Colon (tissue), 2 donors: Measurements from ENCODE around the gene SLX4.

Experiments used
- FAIRE-seq: peaks from 2 replicates; lab custom pipeline; 2012; peaks lifted over from hg19 to GRCh38; lab: Jason Lieb, UNC
- donor health status: control.
- donor health status: control.

The SLX4 gene

GRCh38 chr16:3582276-3583165, 28.9 kb downstream of the SLX4 start:
- FAIRE-seq, result no peak

- FAIRE-seq, result no peak
Observed at GRCh38 chr16:3581392-3581791, 30.0 kb downstream of the SLX4 start.

- no peak for FAIRE-seq
Observed at GRCh38 chr16:3580686-3581085, 30.7 kb downstream of the SLX4 start.

GRCh38 chr16:3580251-3580651, 31.2 kb downstream of the SLX4 start:
- no peak for FAIRE-seq

GRCh38 chr16:3579776-3580175, 31.6 kb downstream of the SLX4 start:
- no peak for FAIRE-seq

GRCh38 chr16:3578610-3579551, 32.5 kb downstream of the SLX4 start:
- no peak for FAIRE-seq

- no peak for FAIRE-seq
Observed at GRCh38 chr16:3578121-3578520, 33.3 kb downstream of the SLX4 start.

- FAIRE-seq, result no peak
Observed at GRCh38 chr16:3577302-3577752, 34.1 kb downstream of the SLX4 start, which contains the start of gene NLRC3. Gene NLRC3, minus strand, starts transcription at chr16:3577403. Its CDS starts 12,367 bp downstream, at chr16:3565036.

GRCh38 chr16:3576211-3576610, 35.2 kb downstream of the SLX4 start:
- no peak for FAIRE-seq

- no peak for FAIRE-seq
Observed at GRCh38 chr16:3575491-3575890, 35.9 kb downstream of the SLX4 start.

- no peak for FAIRE-seq
Observed at GRCh38 chr16:3574195-3574594, 37.2 kb downstream of the SLX4 start.

GRCh38 chr16:3573146-3573815, 38.1 kb downstream of the SLX4 start:
- FAIRE-seq, result no peak

GRCh38 chr16:3570420-3571062, 40.9 kb downstream of the SLX4 start:
- FAIRE-seq, result no peak

GRCh38 chr16:3569851-3570250, 41.6 kb downstream of the SLX4 start:
- no peak for FAIRE-seq

- no peak for FAIRE-seq
Observed at GRCh38 chr16:3566990-3567389, 44.4 kb downstream of the SLX4 start.

- FAIRE-seq, result no peak
Observed at GRCh38 chr16:3564889-3565141, 46.6 kb downstream of the SLX4 start.

- FAIRE-seq, result no peak
Observed at GRCh38 chr16:3564130-3564888, 47.1 kb downstream of the SLX4 start.

- FAIRE-seq, result no peak
Observed at GRCh38 chr16:3562914-3563480, 48.4 kb downstream of the SLX4 start.

- no peak for FAIRE-seq
Observed at GRCh38 chr16:3561626-3562025, 49.8 kb downstream of the SLX4 start.

GRCh38 chr16:3554351-3554928, 57.0 kb downstream of the SLX4 start:
- FAIRE-seq, result no peak
